K562 (cell line): ENCODE results near the gene BRICD5. TPM values are rescaled to one million over a fixed set of nuclear protein-coding genes. Genes with fewer than 3 reads are reported as not detected.

Experiments used
- ARHGAP35 ChIP-seq: fragments of 450-650 bp; IDR thresholded peaks from 2 replicates; pipeline ENCODE4 v1.6.1; 2018; ENCODE audit not compliant: partially characterized antibody
- ATF4 ChIP-seq: fragments of 450-650 bp; formaldehyde crosslinking; IDR thresholded peaks from 2 replicates; pipeline ENCODE4 v1.4.0; 2022; ENCODE audit warnings: mild to moderate bottlenecking, moderate library complexity
- BACH1 ChIP-seq: fragments of 200-800 bp; sonication (Bioruptor generic); IDR thresholded peaks from 2 replicates; pipeline ENCODE4 v1.6.1; 2016; ENCODE audit warnings: missing genetic modification characterization, missing compliant biosample characterization
- CCNT2 ChIP-seq: IDR thresholded peaks from 2 replicates; pipeline ENCODE4 v1.6.1; 2011; ENCODE audit warnings: borderline replicate concordance, low read depth, mild to moderate bottlenecking, moderate library complexity, mixed read lengths, low read length; ENCODE audit not compliant: insufficient read length; ENCODE audit errors: extremely low read depth
- E2F3 ChIP-seq: fragments of 250-450 bp; sonication (Bioruptor Pico); IDR thresholded peaks from 2 replicates; pipeline ENCODE4 v1.4.0; 2020; ENCODE audit warnings: mild to moderate bottlenecking
- EGR1 ChIP-seq: fragments of 450-650 bp; conservative IDR thresholded peaks from 2 replicates; pipeline ENCODE4 v1.6.1; 2017; ENCODE audit warnings: mild to moderate bottlenecking
- ELF2 ChIP-seq: fragments of 250-450 bp; sonication (Bioruptor Pico); IDR thresholded peaks from 2 replicates; pipeline ENCODE4 v1.5.0; 2021; ENCODE audit warnings: mild to moderate bottlenecking
- GABPA ChIP-seq: fragments of 200-800 bp; sonication (Bioruptor generic); conservative IDR thresholded peaks from 2 replicates; pipeline ENCODE4 v1.6.1; 2016; ENCODE audit warnings: low read depth, missing genetic modification characterization, missing compliant biosample characterization
- GTF2B ChIP-seq: IDR thresholded peaks from 2 replicates; pipeline ENCODE4 v1.6.1; 2011; ENCODE audit not compliant: insufficient read length; ENCODE audit errors: extremely low read depth
- KAT2B ChIP-seq: IDR thresholded peaks from one replicate; pipeline ENCODE4 v1.6.1; 2012; ENCODE audit warnings: low read depth, mild to moderate bottlenecking, control low read depth, inconsistent platforms, low read length, moderate library complexity
- PRMT5 ChIP-seq: sonication (generic); formaldehyde crosslinking; IDR thresholded peaks from 2 replicates; pipeline ENCODE4 v1.5.0; 2020; ENCODE audit warnings: missing genetic modification reagents
- STAT5A ChIP-seq: IDR thresholded peaks from 2 replicates; pipeline ENCODE4 v1.6.1; 2012; ENCODE audit warnings: low read length, inconsistent platforms, borderline replicate concordance
- WHSC1 ChIP-seq: IDR thresholded peaks from one replicate; pipeline ENCODE4 v1.6.1; 2012; ENCODE audit warnings: low read length, control low read depth, inconsistent platforms
- ZNF277 ChIP-seq: fragments of 250-450 bp; sonication (Bioruptor Pico); IDR thresholded peaks from 2 replicates; pipeline ENCODE4 v1.8.0; 2022; ENCODE audit warnings: inconsistent platforms, mild to moderate bottlenecking, moderate library complexity, borderline replicate concordance
- ZNF561 ChIP-seq: fragments of 450-650 bp; formaldehyde crosslinking; conservative IDR thresholded peaks from 2 replicates; pipeline ENCODE4 v1.4.0; 2020; ENCODE audit warnings: mild to moderate bottlenecking, moderate library complexity
- ZNF589 ChIP-seq: fragments of 200-800 bp; sonication (Bioruptor generic); IDR thresholded peaks from 2 replicates; pipeline ENCODE4 v1.6.1; 2016; ENCODE audit warnings: low read depth, missing genetic modification characterization, missing compliant biosample characterization
- ZNF639 ChIP-seq, 2 experiments: fragments of 200-800 bp in 1 of 2; sonication (Bioruptor generic) in 1 of 2; sonication (generic) in 1 of 2; formaldehyde crosslinking in 1 of 2; IDR thresholded peaks in 1 of 2; conservative IDR thresholded peaks in 1 of 2; 2 replicates each; pipeline versions ENCODE4 v1.5.0 to v1.6.1; 2016 to 2020; ENCODE audit warnings: missing compliant biosample characterization in 1 of 2, missing genetic modification characterization in 1 of 2, missing genetic modification reagents in 1 of 2
- polyA plus RNA-seq, 8 experiments: library from polyadenylated mRNA; depleted of rRNA in 4 of 8; stranded (reverse) in 5 of 8; unstranded in 3 of 8; fragments of >200 nt; fragmentation: Nextera tagmentation in 2 of 8; fragmentation: Illumina TruSeq in 1 of 8; extraction: Ambion mirVana in 2 of 8; extraction: Trizol in 1 of 8; gene quantifications; 2 replicates each; pipeline versions ENCODE4 v1.2.1 to v1.2.3, GENCODE V29; 2011 to 2014; ENCODE audit warnings: inconsistent platforms in 1 of 8, missing spikeins in 1 of 8
- total RNA-seq, 7 experiments: library from RNA; depleted of rRNA in 6 of 7; stranded (reverse); fragments of >200 nt in 6 of 7; fragmentation: Illumina TruSeq in 2 of 7; extraction: Trizol in 2 of 7; gene quantifications; 2 replicates each; pipeline versions ENCODE4 v1.2.1 to v1.2.3, GENCODE V29; 2011 to 2021; ENCODE audit warnings: low replicate concordance in 1 of 7

Gene BRICD5
- total and polyA plus RNA-seq, 9 of the 15 experiments (the other 6 are each of a cell fraction or from before 2014, with no cell fraction given), result 0.24 to 15.1 (median 2.4) TPM; not detected in 1

GRCh38 chr16:2214719-2214968 is 4.0 kb upstream of the BRICD5 start, which contains the start of gene PGP (continued):
- peak in 1 of 2 experiments; percentile 99; a peak in 2 of 4 replicates for TF ChIP-seq ZNF639 (CRISPR knock-in tag; conservative IDR thresholded peaks at IDR 0.05 in 1 of 2, IDR thresholded peaks at IDR 0.05 in 1 of 2)
- no peak for TF ChIP-seq ZNF561 (CRISPR knock-in tag)
- no peak for TF ChIP-seq STAT5A
- TF ChIP-seq WHSC1, result no peak
- TF ChIP-seq PRMT5 (CRISPR knock-in tag), result no peak
- TF ChIP-seq E2F3 (CRISPR knock-in tag), result 0 out of 2 replicates have a peak, but pooled peaks have one; percentile 92
- no peak for TF ChIP-seq ARHGAP35
- peak; percentile 93; the same call in 1 of the 2 replicates for TF ChIP-seq EGR1
- peak; percentile 77 for TF ChIP-seq GABPA
- no peak for TF ChIP-seq GTF2B
- no peak for TF ChIP-seq ZNF277 (CRISPR knock-in tag)
- TF ChIP-seq KAT2B, result no peak
- no peak for TF ChIP-seq CCNT2
- no peak for TF ChIP-seq ATF4 (CRISPR knock-in tag)
- TF ChIP-seq ZNF589, result peak; percentile 100
- TF ChIP-seq ELF2 (CRISPR knock-in tag), result no peak
- TF ChIP-seq BACH1 (tag), result peak; percentile 97
